ENCODE measurements around the gene EPS8L3.
A peak's percentile ranks its signal among the peaks of the same experiment; 100 is the strongest.
"Not testable (repeated sequence)": the region's sequence is repeated elsewhere in the genome, so short reads cannot be mapped to it uniquely, and the experiment has no call there.

Gene EPS8L3

DNA sequence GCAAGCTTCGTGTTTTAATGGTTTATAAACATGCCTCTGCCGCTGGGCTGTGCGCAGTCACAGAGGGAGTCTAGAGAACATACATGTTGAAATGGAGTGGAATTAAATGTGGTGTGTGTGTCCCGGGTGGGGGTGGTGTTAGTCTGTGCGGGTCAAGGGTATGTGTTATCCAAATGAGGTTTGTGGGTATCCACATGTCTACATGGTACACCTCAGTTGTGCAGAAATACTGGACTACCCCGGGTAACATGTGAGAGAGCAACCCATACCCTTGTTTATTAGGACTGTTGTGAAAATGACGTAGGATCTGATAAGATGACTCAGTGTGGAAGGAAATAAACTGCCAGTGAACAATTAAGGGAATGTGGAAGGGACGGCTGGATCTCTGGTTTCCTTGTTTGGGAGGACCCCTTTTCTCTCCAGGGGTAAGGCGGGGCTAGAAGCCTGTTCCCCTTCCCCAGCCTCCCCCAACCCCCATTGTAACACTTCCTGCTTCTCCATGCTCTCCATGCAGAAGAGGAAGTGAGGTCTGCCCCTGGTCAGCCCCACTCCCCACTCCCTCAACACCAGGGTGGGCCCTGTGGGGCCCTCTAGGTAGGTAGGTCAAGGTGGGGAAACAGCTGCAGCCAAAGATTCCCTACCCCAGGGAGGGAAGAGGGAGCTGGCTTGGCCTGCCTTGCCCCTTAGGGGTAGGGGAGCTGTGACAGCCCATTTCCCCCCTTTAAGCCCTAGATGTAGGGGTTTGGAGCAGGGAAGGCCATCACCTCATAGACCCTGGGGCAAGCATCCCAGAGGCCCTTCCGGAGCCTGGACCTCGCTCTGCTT lies 690 bp downstream of the EPS8L3 start:
- no peak for DNase-seq (ENCODE audit: low spot score)

DNA sequence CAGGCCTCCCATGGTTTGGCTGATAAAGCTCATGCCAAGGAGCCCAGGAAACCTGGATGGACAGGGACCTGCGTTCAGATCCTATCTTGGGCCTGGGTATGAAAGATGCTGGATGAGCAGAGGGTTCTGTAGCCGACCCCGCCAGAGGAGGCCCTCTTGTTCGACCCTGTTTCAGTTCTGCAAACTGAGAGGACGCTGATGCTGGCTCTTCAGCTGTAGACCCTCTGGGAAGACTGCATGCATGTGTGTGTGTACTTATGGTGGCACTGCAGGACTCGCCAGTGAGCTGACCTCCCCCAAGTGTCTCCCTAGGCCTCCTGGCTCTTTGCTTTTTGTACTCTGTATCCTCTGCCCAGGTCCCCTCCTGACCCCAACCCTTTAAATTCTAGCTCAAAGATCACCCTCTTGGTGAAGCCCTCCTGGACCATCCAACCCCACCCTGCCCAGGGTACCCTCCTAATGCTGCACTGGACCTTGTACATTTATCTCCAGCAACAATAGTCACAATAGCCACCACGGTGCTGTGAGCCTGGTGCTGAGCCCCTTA lies 1.6 kb downstream of the EPS8L3 start:
- DNase-seq (ENCODE audit: low spot score), result no peak

DNA sequence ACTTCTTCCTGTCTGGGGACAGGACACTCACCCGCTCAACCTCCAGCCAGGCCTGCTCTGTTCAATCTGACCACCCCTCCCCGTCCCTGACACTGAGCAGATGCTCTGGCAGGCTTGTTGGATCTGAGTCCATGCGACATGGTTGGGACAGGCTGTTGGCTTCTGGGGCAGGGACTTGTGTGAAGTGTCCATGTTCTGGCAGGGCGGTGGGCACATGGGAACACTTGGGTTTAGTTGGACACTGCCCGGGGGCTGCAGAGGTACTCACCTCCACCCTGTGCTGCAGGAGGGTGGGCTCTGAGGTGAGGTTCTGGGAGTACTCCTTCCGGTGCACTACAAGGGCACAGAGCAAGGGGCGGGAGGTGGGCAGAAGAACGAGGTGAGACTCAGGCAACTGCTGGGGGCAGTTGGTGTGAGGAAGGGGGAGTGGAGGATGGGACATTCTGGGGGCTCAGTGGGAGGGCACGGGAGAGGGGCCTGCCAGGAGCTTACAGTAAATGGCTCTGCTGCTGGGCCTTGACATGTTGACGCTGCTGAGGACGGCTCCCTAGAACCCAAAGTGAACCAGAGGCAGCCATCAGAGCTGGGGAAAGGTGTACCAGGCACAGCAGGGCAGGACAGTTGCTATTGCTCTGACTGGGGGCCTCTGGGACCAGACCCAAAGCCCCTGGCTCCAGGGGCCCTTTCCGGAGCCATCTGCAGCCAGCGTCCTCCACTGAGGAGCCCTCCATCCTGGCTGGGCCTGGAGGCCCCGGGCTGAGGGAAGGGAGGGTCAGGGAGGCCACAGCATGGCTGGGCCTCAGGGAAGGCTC lies 2.3 kb downstream of the EPS8L3 start:
- no peak for DNase-seq (ENCODE audit: low spot score)

DNA sequence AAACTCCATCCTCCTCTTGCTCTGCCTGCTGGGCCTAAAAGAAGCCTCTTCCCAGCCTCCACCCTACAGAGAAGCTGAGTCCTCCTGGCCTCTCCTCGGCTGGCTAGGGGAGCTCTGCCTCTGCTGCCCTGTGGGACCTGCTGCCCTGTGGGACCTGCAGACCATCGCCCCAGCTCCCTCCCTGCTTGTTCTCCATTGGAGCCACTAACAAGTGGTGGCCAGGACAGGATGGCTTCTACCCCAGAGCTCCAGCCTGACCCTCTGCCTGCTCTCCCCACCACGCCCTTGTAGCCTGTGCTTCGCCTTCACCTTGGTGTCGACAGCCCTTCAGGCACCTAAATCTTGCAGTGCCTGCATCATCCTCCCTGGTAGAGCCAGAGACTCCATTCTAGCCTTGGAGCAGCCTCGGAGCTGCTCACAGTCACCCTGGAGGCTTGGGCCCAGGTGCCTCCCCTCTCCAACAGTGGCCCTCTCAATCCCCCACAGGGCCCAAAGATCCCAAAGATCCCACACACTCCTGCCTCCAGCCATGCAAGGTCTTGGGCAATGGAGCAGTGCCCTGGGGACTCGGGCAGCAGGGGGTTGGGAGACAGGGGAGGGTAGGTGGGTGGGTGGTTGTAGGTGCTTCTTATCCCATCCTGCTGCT lies 3.0 kb downstream of the EPS8L3 start:
- no peak for DNase-seq (ENCODE audit: low spot score)

DNA sequence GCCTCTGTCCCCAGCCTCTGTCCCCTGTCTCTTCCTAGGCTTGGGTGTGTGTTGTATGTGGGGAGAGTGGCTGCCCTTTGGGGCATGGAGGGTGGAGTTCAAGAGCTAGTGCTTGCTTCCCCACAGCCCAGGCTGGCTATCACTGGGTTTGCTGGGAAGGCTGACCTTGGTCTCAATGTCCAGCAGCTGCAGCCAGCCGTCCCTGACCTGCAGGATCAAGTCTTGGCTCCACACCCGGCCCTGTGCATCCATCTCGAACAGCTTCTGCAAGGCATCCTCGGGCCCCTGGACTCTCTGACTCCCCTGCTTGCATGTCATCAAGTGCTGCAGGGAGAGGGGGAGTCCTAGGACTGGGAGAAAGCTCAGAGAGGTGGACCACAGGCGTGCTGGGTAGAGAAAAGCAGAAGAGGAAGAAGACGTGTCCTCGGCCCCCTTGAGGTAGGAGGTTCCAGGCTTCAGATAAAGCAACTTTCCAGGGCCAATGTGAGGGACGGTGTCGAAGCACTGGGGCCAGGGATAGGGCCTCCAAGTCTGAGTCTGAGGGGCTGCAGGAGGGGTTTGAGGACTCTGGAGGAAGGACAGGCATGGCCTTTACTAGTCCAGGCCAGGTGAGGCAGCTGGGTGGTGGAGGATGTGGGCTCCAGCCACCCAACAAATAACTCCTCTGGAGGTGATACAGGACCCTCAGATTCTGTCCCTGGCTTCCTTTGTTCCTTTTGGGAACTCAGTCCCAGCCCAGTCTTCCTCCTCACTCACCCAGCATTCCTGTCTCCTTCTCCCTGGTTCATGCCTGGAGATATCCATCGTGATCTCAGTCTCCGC lies 4.0 kb downstream of the EPS8L3 start:
- no peak for DNase-seq (ENCODE audit: low spot score)

DNA sequence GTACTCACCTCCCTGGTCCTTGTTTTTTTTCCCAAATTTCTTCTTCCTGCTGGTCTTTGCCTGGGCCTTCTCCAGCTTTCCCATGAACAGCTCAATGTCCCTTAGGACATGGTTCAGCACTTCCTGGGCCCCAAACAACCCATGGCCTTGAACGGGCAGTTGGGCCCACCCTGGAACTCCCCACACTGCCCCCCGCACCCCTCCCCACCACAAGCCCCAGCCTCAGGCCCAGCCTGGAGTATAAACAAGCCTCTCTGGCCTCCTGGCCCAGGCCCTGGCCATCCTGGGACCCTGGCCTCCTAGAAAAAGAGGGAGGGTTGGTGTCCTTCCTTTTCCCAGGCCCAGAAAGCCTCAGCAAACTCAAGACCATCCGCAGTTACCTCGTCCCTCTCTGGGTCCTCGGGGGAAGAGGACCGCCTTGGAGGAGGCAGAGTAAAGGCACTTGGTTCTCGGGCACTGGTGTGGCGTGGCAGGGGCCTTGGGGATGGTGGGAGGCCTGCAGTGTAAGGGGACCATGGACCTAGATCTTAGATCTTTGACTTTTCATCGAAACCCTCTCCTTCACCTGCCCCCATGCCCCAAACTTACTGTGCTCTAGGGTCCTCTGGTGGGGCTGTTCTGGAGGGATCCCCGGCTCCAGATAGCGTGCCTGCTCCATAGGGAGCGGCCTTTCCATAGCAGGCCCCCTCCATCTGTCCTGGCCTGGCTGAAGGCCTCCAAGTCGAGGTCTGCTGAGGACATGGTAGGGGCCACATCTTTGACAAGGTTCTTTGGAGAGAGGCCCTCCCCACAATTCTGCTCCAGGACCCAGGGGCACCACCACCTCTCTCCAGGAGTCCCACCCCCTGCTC lies 5.6 kb downstream of the EPS8L3 start:
- no peak for DNase-seq (ENCODE audit: low spot score)

DNA sequence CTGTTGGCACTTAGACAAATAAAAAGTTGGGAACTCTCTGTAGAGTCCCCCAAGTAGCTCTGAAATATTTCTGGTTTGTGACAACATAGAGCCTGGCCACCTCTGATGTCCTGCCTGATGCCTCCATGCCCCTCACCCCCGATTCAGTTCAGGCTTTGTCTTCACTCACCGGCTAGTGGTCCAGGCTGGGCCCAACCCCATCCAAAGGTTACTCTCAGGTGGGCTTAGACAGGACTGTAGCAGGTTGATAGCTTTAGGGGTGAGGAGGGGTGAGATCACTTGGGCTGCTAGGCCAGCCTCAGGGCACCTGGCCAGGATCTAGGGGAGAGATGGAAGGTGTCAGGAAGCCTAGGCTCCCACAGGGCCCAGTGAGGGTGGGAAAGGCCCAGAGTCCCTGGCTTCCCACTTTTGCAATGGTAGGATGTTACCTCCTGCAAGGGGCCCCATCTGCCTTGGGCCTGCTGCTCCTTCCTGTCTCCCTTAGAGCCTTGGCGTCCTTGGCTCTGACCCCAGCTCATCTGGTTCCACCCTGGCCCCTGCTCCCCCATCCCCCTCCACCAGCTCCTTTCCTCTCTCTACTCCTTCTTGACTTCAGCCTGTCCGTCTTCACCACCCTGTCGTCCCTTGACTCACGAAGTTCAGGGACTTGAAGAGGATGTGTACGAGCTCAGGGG lies 6.7 kb downstream of the EPS8L3 start:
- DNase-seq (ENCODE audit: low spot score), result no peak

DNA sequence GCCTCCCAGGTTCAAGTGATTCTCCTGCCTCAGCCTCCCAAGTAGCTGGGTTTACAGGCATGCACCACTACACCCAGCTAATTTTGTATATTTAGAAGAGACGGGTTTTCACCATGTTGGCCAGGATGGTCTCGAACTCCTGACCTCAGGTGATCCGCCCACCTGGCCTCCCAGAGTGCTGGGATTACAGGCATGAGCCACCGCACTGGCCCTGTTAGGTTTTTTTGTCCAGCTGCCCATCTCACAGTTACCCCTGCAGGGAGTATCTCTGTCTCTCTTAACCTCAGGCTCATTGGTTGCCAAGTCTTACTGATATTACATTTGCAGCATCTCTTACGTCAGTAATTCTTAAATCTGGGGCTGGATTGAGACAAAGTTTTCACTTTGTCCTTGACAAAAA lies 7.4 kb downstream of the EPS8L3 start:
- not testable (repeated sequence) for DNase-seq (ENCODE audit: low spot score)

DNA sequence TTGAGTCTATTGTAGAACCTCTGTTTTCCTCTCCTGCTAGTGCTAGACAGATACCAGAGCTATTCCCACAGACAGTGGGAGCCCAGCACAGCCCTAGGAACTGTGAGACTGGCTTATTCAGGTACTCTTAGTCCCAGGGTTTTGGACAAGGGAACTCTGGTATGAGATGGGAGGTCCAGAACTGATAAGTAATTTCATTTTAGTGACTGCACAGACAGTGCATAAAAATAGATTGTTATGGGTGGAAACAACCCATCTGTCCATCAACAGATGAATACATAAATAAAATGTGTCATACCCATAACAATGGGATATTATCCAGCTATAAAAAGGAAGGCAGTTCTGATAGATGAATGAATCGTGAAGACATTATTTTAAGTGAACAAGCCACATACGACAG lies 9.0 kb downstream of the EPS8L3 start:
- no peak for DNase-seq (ENCODE audit: low spot score)

DNA sequence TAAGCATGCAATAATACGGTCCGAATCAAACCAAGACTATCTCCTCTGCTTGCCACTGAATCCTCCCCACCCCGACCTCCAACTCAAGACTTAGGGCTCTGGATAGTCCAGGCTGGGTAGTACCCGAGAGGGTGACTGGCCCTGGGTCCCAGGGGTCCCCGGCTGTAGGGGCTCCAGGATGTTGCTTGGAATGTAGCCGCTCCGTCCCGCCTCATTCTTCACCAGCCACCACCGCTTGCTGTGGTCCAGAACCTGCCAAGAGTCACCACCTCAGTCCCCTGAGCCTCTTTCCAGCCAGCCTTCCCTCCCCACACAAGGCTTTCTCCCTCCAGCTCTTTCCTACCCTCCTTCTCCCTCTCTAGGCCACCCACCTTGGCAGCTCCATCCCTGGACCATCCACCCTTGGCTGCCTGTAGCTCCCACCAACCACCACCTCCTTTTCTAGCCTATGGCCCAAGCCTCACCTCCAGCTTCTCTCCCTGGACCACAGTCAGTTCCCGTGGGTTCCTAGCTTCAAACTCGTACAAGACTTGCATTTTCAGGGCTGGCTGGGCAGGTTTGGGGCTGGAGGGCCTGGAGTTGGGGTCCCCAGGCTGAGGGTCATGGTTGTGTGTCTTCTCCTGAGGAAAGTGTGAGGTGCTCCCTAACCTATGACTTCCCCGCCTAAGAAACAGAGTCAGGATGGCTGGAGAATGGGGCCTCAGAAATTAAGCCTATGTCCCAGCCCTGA lies 12.0 kb downstream of the EPS8L3 start:
- no peak for DNase-seq (ENCODE audit: low spot score)

DNA sequence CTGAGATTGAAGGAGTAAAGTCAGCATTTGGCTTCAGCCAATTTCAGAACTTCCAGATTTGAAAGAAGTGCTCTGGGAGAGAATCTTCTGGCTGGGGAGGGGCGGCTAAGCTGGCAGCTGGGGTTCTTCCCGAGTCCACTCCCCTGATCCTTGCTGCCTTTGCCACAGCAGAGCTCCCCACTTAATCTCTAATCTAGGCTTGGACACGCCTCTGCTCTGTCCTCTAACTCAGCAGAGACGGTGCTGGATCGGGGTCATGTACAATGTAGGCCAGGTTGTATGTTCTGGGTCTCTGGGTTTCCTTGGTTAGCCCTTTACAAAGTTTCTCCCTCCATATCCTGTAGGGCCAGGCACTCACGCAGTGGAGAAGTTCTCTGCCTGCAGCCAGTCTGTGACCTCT lies 12.8 kb downstream of the EPS8L3 start:
- DNase-seq (ENCODE audit: low spot score), result no peak

DNA sequence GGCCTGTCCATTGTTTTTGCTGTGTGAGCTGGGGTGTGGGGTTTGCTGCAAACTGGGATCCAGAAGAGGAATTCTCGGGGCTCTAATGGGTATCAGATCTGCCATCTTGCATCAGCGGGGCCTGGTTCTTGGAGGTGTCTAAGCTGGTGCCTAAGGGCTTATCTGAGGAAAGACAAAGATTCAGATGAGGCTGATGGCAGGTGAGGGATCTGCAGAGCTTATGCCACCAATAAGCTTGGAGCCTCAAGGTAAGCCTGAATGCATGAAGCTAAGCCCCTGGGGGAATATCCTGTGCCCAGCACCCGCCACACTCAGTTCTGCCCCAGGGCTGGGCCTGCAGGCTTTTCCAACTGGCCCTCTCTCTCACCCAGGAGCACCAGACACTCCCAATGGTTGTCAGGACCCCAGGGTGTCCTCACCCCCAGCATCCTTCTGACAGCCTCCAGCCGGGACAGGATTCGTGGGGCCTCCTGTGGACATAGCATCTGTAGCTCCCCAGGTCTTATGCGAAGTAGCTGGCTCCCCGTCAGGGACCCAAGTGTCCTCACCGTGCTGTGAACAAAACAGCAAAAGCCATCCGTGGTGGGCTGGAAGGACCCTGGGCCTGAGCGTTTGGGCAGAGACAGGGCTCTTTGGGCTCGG lies 13.4 kb downstream of the EPS8L3 start:
- DNase-seq (ENCODE audit: low spot score), result no peak

DNA sequence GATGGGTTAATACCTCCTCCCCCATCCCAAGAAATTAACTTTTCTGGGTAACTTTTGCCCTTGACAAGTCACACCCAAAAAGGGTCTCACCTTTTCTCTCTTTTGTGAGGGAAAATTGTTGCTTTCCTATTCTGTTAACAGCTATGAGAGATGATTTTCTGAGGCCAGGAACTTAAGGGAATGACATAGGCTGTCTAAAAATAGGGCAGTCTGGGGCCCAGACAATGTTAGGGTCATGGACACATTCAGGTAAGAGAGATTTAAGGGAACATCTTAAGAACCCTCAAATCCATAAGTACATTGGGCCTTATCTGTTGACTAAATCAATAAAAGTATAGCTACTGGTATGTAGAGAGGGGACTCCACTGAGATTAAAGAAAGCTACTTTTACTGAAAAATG lies 14.5 kb downstream of the EPS8L3 start:
- no peak for DNase-seq (ENCODE audit: low spot score)

DNA sequence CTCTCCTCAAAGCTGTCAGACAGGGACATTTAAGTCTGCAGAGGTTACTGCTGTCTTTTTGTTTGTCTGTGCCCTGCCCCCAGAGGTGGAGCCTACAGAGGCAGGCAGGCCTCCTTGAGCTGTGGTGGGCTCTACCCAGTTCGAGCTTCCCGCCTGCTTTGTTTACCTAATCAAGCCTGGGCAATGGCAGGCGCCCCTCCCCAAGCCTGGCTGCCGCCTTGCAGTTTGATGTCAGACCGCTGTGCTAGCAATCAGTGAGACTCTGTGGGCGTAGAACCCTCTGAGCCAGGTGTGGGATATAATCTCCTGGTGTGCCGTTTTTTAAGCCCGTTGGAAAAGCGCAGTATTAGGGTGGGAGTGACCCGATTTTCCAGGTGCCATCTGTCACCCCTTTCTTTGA lies 15.4 kb downstream of the EPS8L3 start:
- DNase-seq (ENCODE audit: low spot score), result not testable (repeated sequence)

DNA sequence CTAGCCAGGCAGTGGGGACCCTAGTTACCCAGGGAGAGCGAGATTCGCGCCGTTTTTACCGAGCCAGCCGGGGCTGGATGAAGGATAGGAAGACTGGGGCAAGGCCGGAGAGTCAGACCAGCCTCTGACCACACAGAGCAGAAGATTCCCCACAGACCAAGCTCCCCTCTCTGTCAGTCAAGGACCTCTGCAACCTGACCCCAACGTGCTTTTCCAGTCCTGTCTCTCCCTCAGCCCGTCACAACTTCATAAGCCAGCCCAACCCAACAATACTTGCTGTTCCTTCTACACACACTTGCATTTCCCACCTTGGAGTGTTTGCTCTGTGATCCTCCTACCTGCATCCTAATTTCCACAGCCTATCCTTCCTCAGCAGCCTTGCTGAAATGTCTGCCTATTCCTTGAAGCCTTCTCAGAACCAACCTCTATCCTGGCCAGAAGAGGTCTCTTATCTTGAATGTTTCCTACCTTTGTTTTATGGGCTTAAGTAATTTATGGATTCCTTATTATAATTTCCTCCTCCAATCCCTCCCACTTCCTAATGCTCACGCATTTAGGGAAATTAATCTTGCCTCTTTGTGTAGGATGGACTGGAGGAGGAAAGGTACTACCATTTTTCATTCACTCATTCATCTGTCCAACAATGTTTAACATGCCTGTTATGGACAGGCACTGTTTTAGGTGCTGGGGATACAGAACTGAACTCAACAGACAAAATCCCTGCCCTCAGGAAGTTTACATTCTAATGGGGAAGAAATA lies 22.9 kb downstream of the EPS8L3 start, which contains the start of gene GSTM3:
Gene GSTM3, minus strand, starts transcription at position 424 of the 759 bp plus-strand sequence. CDS start 751 bp downstream, outside the sequence.
- no peak for DNase-seq (ENCODE audit: low spot score)

DNA sequence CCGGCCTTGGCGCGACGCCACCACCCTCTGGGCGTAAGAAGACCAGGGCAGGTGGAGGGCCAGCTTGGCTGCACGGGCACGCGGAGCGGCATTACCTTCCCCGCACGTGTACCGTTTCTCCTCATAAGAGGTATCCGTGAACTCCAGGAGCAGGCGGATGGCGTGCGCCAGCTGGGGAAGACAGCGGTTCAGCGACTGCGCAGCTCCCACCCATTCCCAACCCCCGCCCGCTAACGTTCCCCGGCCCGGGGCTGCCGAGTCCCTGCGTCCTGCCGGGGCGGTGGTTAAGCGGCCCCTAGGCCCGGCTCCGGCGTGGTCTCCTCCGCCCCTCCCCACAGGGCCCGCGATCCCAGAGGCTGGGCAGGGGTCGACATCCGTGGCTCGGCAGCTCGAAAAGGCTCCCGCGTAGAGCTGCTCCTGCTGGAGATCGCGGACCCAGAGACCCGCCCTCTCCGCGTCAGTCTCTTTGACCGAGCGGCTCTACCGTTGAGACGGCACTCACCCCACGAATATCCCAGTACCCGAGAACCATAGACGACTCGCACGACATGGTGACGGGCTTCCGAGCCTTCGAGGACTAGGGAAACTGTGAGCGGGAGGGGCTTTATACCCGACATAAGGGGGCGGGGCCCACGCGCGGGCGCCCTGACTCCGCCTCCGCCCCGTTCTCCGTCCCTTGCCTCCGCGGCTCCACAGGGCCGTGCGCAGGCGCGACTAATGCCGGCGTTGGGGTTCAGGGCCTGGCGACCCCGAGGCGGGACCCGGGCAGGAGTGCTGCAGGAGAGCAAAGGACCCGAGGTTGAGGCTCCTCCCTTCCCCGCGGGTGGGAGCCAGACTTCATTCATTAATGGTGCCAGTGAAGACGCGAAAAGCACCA lies 23.7 kb downstream of the EPS8L3 start:
- peak; percentile 55 for DNase-seq (ENCODE audit: low spot score)
